ENCODE measurements around the gene GMPPB.

DNA sequence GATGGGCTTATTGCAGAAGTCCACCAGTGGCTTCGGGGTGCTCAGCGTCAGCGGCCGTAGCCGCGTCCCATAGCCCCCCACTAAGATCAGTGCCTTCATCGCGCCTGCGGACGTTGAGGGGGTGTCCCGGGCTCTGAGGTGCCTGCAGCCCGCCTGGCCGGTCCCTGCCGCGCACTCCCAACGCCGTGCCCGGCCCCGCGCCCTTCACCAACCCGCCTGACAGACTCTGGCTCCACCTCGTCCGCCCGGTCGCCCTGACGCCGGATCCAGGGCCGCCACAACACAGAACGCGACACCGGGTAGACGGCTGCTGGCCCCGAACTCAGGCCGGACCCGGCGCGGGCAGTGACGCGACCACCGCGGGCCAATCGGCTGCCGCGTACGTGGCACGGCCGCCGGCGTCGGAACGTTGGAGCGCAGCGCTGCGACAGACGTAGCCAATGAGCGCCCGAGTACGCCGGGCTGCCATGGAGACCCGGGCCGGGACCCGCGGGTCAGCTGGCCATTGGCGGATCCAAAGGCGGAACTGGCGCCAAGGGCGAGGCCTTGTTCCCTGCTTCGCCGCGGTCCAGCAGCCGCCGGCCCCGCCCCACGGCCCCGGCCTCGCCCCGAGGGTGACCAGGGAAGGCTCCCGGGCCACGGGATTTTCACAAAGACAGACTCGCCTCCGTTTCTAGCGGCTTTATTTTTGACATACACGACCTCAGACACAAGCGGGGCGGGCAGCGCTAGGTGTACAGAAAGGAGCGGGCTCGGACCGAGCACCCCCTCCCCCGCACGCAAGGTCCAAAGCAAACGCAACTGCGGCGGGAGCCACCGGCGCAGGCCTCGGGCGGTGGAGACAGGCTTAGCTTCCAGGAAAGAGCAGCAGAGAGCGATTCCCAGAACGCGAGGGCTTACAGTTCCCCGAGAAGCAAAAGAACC is at the start of gene GMPPB:
- TF ChIP-seq, protein P1, sequence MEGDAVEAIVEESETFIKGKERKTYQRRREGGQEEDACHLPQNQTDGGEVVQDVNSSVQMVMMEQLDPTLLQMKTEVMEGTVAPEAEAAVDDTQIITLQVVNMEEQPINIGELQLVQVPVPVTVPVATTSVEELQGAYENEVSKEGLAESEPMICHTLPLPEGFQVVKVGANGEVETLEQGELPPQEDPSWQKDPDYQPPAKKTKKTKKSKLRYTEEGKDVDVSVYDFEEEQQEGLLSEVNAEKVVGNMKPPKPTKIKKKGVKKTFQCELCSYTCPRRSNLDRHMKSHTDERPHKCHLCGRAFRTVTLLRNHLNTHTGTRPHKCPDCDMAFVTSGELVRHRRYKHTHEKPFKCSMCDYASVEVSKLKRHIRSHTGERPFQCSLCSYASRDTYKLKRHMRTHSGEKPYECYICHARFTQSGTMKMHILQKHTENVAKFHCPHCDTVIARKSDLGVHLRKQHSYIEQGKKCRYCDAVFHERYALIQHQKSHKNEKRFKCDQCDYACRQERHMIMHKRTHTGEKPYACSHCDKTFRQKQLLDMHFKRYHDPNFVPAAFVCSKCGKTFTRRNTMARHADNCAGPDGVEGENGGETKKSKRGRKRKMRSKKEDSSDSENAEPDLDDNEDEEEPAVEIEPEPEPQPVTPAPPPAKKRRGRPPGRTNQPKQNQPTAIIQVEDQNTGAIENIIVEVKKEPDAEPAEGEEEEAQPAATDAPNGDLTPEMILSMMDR (IDR thresholded peaks at IDR 0.05; ENCODE audit: low read depth, low read length): no peak
- no peak for TF ChIP-seq EZH2phosphoT487 (IDR thresholded peaks at IDR 0.05; ENCODE audit: low read depth)

Measured in OCI-LY3 (cell line).